ENCODE data around the gene PIK3R6. TPM values are rescaled to one million over a fixed set of nuclear protein-coding genes. Genes with fewer than 3 reads are reported as not detected.
A peak's percentile ranks its signal among the peaks of the same experiment; 100 is the strongest.

PIK3R6 gene
- total and polyA plus RNA-seq, 2 experiments from 2014 or later = 0.43 to 0.63 TPM

DNA sequence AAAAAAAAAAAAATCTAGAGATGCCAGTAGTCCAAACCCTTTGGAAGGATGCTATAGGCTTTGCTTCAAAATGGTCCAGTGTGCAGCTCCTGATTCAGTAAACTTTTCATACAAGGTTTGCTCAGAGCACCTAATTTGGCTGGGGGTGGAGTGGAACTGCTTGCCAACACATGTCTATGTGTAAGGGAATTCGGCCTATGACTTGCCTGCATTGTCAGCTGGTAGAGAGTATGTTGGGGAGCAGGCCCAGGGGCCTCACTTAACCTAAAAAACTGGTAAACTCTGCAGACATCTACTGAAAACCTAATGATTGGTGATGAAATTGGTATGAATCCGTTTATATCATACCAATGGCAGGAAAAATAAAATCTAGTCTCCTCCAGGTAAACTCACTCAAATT, 66.8 kb downstream of the PIK3R6 start:
- Histone ChIP-seq H3K27ac (no peak overlapping the region), H2AFZ (no peak overlapping the region), H3K4me2 (ENCODE audit: unreplicated experiment) (no peak overlapping the region), H3K4me1 (ENCODE audit: insufficient read depth) (no peaks in the 10 kb centered on the region), H4K20me1 (ENCODE audit: insufficient read depth) (no peaks in the 10 kb centered on the region), H3F3A (ENCODE audit: insufficient read depth) (no peaks in the 10 kb centered on the region), H3K9me2 (ENCODE audit: insufficient read depth) (no peaks in the 10 kb centered on the region), H3K27me3 (replicated peaks; ENCODE audit: insufficient read depth) (peaks cover 11% of the 10 kb centered on the region; the same call in 1 of the 2 replicates), H3K9me3 (ENCODE audit: low read depth) (no peaks in the 10 kb centered on the region), H3K79me2 (ENCODE audit: insufficient read depth) (no peaks in the 10 kb centered on the region), H3K36me3 (ENCODE audit: low read depth) (no peaks in the 10 kb centered on the region), H3K9ac (no peak overlapping the region), H3K4me3 (no peak overlapping the region)
- in situ Hi-C loops (cut with MboI) = no loop called here
- 23 to 30% methylated on average over 2 of the region's 2 CpGs for WGBS, 2 experiments (ENCODE audit: low coverage in 1 of 2, low lambda C conversion rate in 2 of 2, missing lambda C conversion rate in 2 of 2)
- DNase-seq = peak; percentile 12
- TF ChIP-seq EZH2phosphoT487 (IDR thresholded peaks at IDR 0.05; ENCODE audit: insufficient read depth, low read depth) (no peak), EZH2 (IDR thresholded peaks at IDR 0.05; ENCODE audit: insufficient read depth, poor library complexity, severe bottlenecking) (no peak)

GRCh38 chr17:8799570-8800212, 67.8 kb downstream of the PIK3R6 start:
- Histone ChIP-seq H3K27ac (no peak overlapping the region), H3K9ac (no peak overlapping the region), H3F3A (ENCODE audit: insufficient read depth) (no peaks in the 10 kb centered on the region), H3K36me3 (ENCODE audit: low read depth) (no peaks in the 10 kb centered on the region), H3K4me3 (no peak overlapping the region), H3K27me3 (replicated peaks; ENCODE audit: insufficient read depth) (peaks cover 11% of the 10 kb centered on the region; the same call in 1 of the 2 replicates), H3K9me2 (ENCODE audit: insufficient read depth) (no peaks in the 10 kb centered on the region), H3K4me2 (ENCODE audit: unreplicated experiment) (no peak overlapping the region), H3K4me1 (ENCODE audit: insufficient read depth) (no peaks in the 10 kb centered on the region), H4K20me1 (ENCODE audit: insufficient read depth) (no peaks in the 10 kb centered on the region), H3K9me3 (ENCODE audit: low read depth) (no peaks in the 10 kb centered on the region), H2AFZ (no peak overlapping the region), H3K79me2 (ENCODE audit: insufficient read depth) (no peaks in the 10 kb centered on the region)
- no peak for DNase-seq
- TF ChIP-seq EZH2phosphoT487 (IDR thresholded peaks at IDR 0.05; ENCODE audit: insufficient read depth, low read depth) = no peak
- TF ChIP-seq EZH2 (IDR thresholded peaks at IDR 0.05; ENCODE audit: insufficient read depth, poor library complexity, severe bottlenecking) = no peak
- WGBS, 2 experiments (ENCODE audit: low coverage in 1 of 2, low lambda C conversion rate in 2 of 2, missing lambda C conversion rate in 2 of 2) = 46 to 51% methylated on average over 12 to 15 of the region's 15 CpGs
- in situ Hi-C loops (cut with MboI) = no loop called here

DNA sequence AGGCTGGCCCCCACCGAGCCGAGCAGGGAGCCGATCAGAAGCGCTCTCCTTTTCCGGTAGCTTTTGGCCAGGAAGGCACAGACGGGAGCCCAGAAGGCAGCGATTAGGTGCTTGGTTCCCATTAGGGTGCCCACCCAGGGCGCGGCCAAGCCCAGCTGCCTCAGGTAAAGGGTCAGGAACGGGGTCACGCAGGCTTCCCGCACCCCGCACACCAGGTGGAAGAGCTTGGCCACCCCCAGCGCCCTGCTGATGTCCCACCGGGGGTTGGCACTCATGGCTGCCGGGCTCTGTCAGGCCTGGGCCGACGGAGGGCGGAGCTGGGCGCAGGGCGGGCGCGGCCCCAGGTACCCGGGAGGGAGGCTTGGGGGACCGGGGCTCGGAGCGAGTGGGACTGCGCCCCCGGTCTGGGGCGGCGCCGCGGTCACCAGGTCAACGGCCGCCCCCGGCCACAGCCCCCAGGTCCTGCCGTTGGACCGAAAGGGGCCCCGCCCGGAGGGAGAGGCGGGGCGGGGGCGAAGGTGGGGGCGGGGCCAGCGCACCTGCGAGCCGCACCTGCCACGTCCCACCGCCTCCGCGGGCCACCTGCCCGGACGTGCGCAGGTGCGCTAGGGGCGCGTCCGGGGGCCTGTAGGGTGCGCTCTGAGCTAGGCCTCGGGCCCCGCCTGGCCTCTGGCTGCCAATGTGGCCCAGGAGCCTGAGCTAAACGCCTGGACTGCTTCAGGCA, 68.5 kb downstream of the PIK3R6 start, which contains the start of gene MFSD6L:
Gene MFSD6L (minus strand): TSS at position 520 of the 724 bp plus-strand sequence. CDS start 245 bp downstream, at position 275.
- Histone ChIP-seq H3K4me2 (ENCODE audit: unreplicated experiment) (no peak within 1 kb of the TSS), H3K4me1 (ENCODE audit: insufficient read depth) (no peaks in the 10 kb centered on the region), H3K36me3 (ENCODE audit: low read depth) (no peaks in the 10 kb centered on the region), H4K20me1 (ENCODE audit: insufficient read depth) (no peaks in the 10 kb centered on the region), H3K9ac (no peak within 1 kb of the TSS), H3K27ac (no peak within 1 kb of the TSS), H3F3A (ENCODE audit: insufficient read depth) (no peaks in the 10 kb centered on the region), H3K9me2 (ENCODE audit: insufficient read depth) (no peaks in the 10 kb centered on the region), H3K27me3 (replicated peaks; ENCODE audit: insufficient read depth) (peaks cover 11% of the 10 kb centered on the region; the same call in 1 of the 2 replicates), H3K4me3 (no peak within 1 kb of the TSS), H3K9me3 (ENCODE audit: low read depth) (no peaks in the 10 kb centered on the region), H3K79me2 (ENCODE audit: insufficient read depth) (no peaks in the 10 kb centered on the region), H2AFZ (no peak within 1 kb of the TSS)
- 15 to 20% methylated on average over 24 to 36 of the region's 62 CpGs for WGBS, 2 experiments (ENCODE audit: low coverage in 1 of 2, low lambda C conversion rate in 2 of 2, missing lambda C conversion rate in 2 of 2)
- DNase-seq = no peak
- in situ Hi-C loops (cut with MboI) = no loop called here
- TF ChIP-seq EZH2phosphoT487 (IDR thresholded peaks at IDR 0.05; ENCODE audit: insufficient read depth, low read depth) = no peak
- TF ChIP-seq EZH2 (IDR thresholded peaks at IDR 0.05; ENCODE audit: insufficient read depth, poor library complexity, severe bottlenecking) = no peak

GRCh38 chr17:8798176-8798845, 69.2 kb downstream of the PIK3R6 start:
- Histone ChIP-seq H3F3A (ENCODE audit: insufficient read depth) (no peaks in the 10 kb centered on the region), H4K20me1 (ENCODE audit: insufficient read depth) (no peaks in the 10 kb centered on the region), H3K27me3 (replicated peaks; ENCODE audit: insufficient read depth) (peaks cover 11% of the 10 kb centered on the region; the same call in 1 of the 2 replicates), H3K27ac (no peak overlapping the region), H3K9me2 (ENCODE audit: insufficient read depth) (no peaks in the 10 kb centered on the region), H3K4me3 (no peak overlapping the region), H3K79me2 (ENCODE audit: insufficient read depth) (no peaks in the 10 kb centered on the region), H3K4me1 (ENCODE audit: insufficient read depth) (no peaks in the 10 kb centered on the region), H3K4me2 (ENCODE audit: unreplicated experiment) (no peak overlapping the region), H3K36me3 (ENCODE audit: low read depth) (no peaks in the 10 kb centered on the region), H3K9me3 (ENCODE audit: low read depth) (no peaks in the 10 kb centered on the region), H3K9ac (no peak overlapping the region), H2AFZ (no peak overlapping the region)
- in situ Hi-C loops (cut with MboI) = no loop called here
- TF ChIP-seq EZH2phosphoT487 (IDR thresholded peaks at IDR 0.05; ENCODE audit: insufficient read depth, low read depth) (no peak), EZH2 (IDR thresholded peaks at IDR 0.05; ENCODE audit: insufficient read depth, poor library complexity, severe bottlenecking) (no peak)
- DNase-seq = no peak
- 59 to 63% methylated on average over 21 to 23 of the region's 23 CpGs for WGBS, 2 experiments (ENCODE audit: low coverage in 1 of 2, low lambda C conversion rate in 2 of 2, missing lambda C conversion rate in 2 of 2)
